SK-N-SH (cell line): ENCODE measurements around the gene GNAL. TPM values are rescaled to one million over a fixed set of nuclear protein-coding genes. Genes with fewer than 3 reads are reported as not detected.

Experiments used
- CTCF ChIA-PET: fragments of 300-600, 350-600 bp; formaldehyde crosslinking; extraction: SDS; loops from one replicate; lab custom pipeline; 2021; lab: Yijun Ruan, JAX
- POLR2A ChIA-PET: fragments of 350-600 bp; sonication (Branson Sonifier 250); formaldehyde crosslinking; extraction: SDS; loops from one replicate; lab custom pipeline; 2020; ENCODE audit warnings: antibody characterized with exemption, inconsistent platforms; lab: Yijun Ruan, JAX
- DNase-seq: peaks from one replicate; pipeline ENCODE4 v3.0.0; 2012
- H2AFZ ChIP-seq: fragments of 200-600 bp; sonication (generic); 2 replicates; pipeline ENCODE4 v1.8.1; 2016; ENCODE audit warnings: antibody characterized with exemption, mild to moderate bottlenecking, low read depth
- H3F3A ChIP-seq: fragments of 200-600 bp; sonication (generic); replicated peaks from 2 replicates; pipeline ENCODE3; 2016; ENCODE audit warnings: antibody characterized with exemption, mild to moderate bottlenecking; ENCODE audit not compliant: insufficient read depth
- H3K27ac ChIP-seq, 2 experiments: fragments of 200-500 bp in 1 of 2; fragments of 200-600 bp in 1 of 2; sonication (Bioruptor generic) in 1 of 2; sonication (generic), shearing (Covaris generic) in 1 of 2; 2 replicates each; pipeline versions ENCODE4 v1.5.1 to v1.6.1; 2014 to 2016; ENCODE audit warnings: low read depth in 2 of 2, inconsistent platforms in 1 of 2, low read length in 1 of 2, mild to moderate bottlenecking in 1 of 2, mixed read lengths in 1 of 2
- H3K27me3 ChIP-seq: fragments of 200-600 bp; sonication (generic), shearing (Covaris generic); 2 replicates; pipeline ENCODE4 v1.6.1; 2016; ENCODE audit warnings: mixed run types; ENCODE audit not compliant: insufficient read depth
- H3K36me3 ChIP-seq, 2 experiments: fragments of 200-500 bp in 1 of 2; fragments of 200-600 bp in 1 of 2; sonication (Bioruptor generic) in 1 of 2; sonication (generic) in 1 of 2; replicated peaks in 1 of 2; 2 replicates each; pipeline versions ENCODE3 to v1.5.1; 2014 to 2016; ENCODE audit warnings: low read length in 1 of 2, mild to moderate bottlenecking in 1 of 2; ENCODE audit not compliant: insufficient read depth in 2 of 2, control insufficient read depth in 1 of 2
- H3K4me1 ChIP-seq, 2 experiments: fragments of 200-500 bp in 1 of 2; fragments of 200-600 bp in 1 of 2; sonication (Bioruptor generic) in 1 of 2; sonication (generic), shearing (Covaris generic) in 1 of 2; 2 replicates each; pipeline versions ENCODE4 v1.5.1 to v1.6.1; 2014 to 2016; ENCODE audit warnings: low read depth in 1 of 2, low read length in 1 of 2, mixed run types in 1 of 2; ENCODE audit not compliant: insufficient read depth in 2 of 2, control insufficient read depth in 1 of 2
- H3K4me2 ChIP-seq: fragments of 200-600 bp; sonication (generic), shearing (Covaris generic); 2 replicates; pipeline ENCODE4 v1.6.1; 2017; ENCODE audit warnings: mixed run types
- H3K4me3 ChIP-seq, 2 experiments: fragments of 200-500 bp in 1 of 2; fragments of 200-600 bp in 1 of 2; sonication (Bioruptor generic) in 1 of 2; sonication (generic), shearing (Covaris generic) in 1 of 2; 2 replicates each; pipeline versions ENCODE4 v1.5.1 to v1.8.1; 2014 to 2016; ENCODE audit warnings: low read depth in 2 of 2, inconsistent platforms in 1 of 2, low read length in 1 of 2, mild to moderate bottlenecking in 1 of 2, mixed read lengths in 1 of 2, moderate library complexity in 1 of 2
- H3K79me2 ChIP-seq: fragments of 200-600 bp; sonication (generic); 2 replicates; pipeline ENCODE4 v1.8.1; 2017; ENCODE audit warnings: mild to moderate bottlenecking; ENCODE audit not compliant: insufficient read depth
- H3K9ac ChIP-seq: fragments of 200-600 bp; sonication (generic); 2 replicates; pipeline ENCODE4 v1.6.1; 2017; ENCODE audit warnings: mixed run types
- H3K9me2 ChIP-seq: fragments of 200-600 bp; sonication (generic); 2 replicates; pipeline ENCODE4 v1.6.1; 2017; ENCODE audit warnings: mixed run types
- H3K9me3 ChIP-seq: fragments of 200-600 bp; sonication (generic); 2 replicates; pipeline ENCODE4 v1.6.1; 2017; ENCODE audit warnings: mixed run types, mild to moderate bottlenecking, moderate library complexity
- H4K20me1 ChIP-seq: fragments of 200-600 bp; sonication (generic); 2 replicates; pipeline ENCODE4 v1.6.1; 2017; ENCODE audit warnings: mild to moderate bottlenecking, mixed run types; ENCODE audit not compliant: insufficient read depth
- CHD2 ChIP-seq: fragments of 150-350 bp; IDR thresholded peaks from 2 replicates; pipeline ENCODE4 v1.6.1; 2018; ENCODE audit warnings: low read length; ENCODE audit not compliant: partially characterized antibody
- EP300 ChIP-seq, 2 experiments: IDR thresholded peaks; 2 replicates each; pipeline versions ENCODE4 v1.4.0 to v1.6.1; 2012; ENCODE audit warnings: borderline replicate concordance in 1 of 2, low read depth in 1 of 2, low read length in 1 of 2
- GABPA ChIP-seq: IDR thresholded peaks from 2 replicates; pipeline ENCODE4 v1.4.0; 2012; ENCODE audit warnings: low read depth, mild to moderate bottlenecking
- GATA2 ChIP-seq: sonication (generic); formaldehyde crosslinking; IDR thresholded peaks from 2 replicates; pipeline ENCODE4 v1.5.0; 2020; ENCODE audit warnings: mild to moderate bottlenecking, missing genetic modification reagents
- IRF3 ChIP-seq: fragments of 150-350 bp; IDR thresholded peaks from 2 replicates; pipeline ENCODE4 v1.6.1; 2016; ENCODE audit warnings: mild to moderate bottlenecking, low read depth, low read length
- JUND ChIP-seq: IDR thresholded peaks from 2 replicates; pipeline ENCODE4 v1.4.0; 2012
- MXI1 ChIP-seq: IDR thresholded peaks from 2 replicates; pipeline ENCODE4 v1.6.1; 2012; ENCODE audit warnings: mild to moderate bottlenecking, low read depth, low read length, improper control_type of control experiment
- NFIC ChIP-seq: IDR thresholded peaks from 2 replicates; pipeline ENCODE4 v1.4.0; 2012; ENCODE audit warnings: borderline replicate concordance
- NRF1 ChIP-seq: IDR thresholded peaks from 2 replicates; pipeline ENCODE4 v1.6.1; 2012; ENCODE audit warnings: low read depth, mild to moderate bottlenecking, low read length
- PBX3 ChIP-seq: IDR thresholded peaks from 2 replicates; pipeline ENCODE4; 2012
- RAD21 ChIP-seq: IDR thresholded peaks from 2 replicates; pipeline ENCODE4 v1.6.1; 2012; ENCODE audit warnings: mild to moderate bottlenecking, low read length
- RCOR1 ChIP-seq: fragments of 150-350 bp; IDR thresholded peaks from 2 replicates; pipeline ENCODE4 v1.6.1; 2017; ENCODE audit warnings: antibody characterized with exemption, low read length
- REST ChIP-seq: IDR thresholded peaks from 2 replicates; pipeline ENCODE4 v1.6.1; 2012; ENCODE audit warnings: mild to moderate bottlenecking, low read depth, low read length, moderate library complexity
- SMC3 ChIP-seq: IDR thresholded peaks from 2 replicates; pipeline ENCODE4 v1.6.1; 2012; ENCODE audit warnings: low read depth, low read length, improper control_type of control experiment
- TEAD4 ChIP-seq: IDR thresholded peaks from 2 replicates; pipeline ENCODE4 v1.4.0; 2012; ENCODE audit warnings: mild to moderate bottlenecking, borderline replicate concordance; ENCODE audit not compliant: insufficient read depth
- YY1 ChIP-seq: IDR thresholded peaks from 2 replicates; pipeline ENCODE4 v1.4.0; 2012; ENCODE audit warnings: low read depth, mild to moderate bottlenecking
- ZBTB33 ChIP-seq: IDR thresholded peaks from 2 replicates; pipeline ENCODE4 v1.4.0; 2012; ENCODE audit warnings: low read depth, borderline replicate concordance
- WGBS: methylation state at CpG from one replicate; pipeline ENCODE4 v1.1.6; 2017; ENCODE audit warnings: low lambda C conversion rate; 5-methylcytosine and 5-hydroxymethylcytosine counted together
- polyA plus RNA-seq, 3 experiments: library from polyadenylated mRNA; depleted of rRNA; stranded (reverse); fragments of >200 nt; gene quantifications; 2 replicates each; pipeline ENCODE4 v1.2.3, GENCODE V29; 2012
- TF ChIP-seq, protein P1 (sequence below): IDR thresholded peaks from 2 replicates; pipeline ENCODE4 v1.4.0; 2012; ENCODE audit warnings: low read depth, borderline replicate concordance
- TF ChIP-seq, protein P2 (sequence below): fragments of 200-600 bp; sonication (generic); IDR thresholded peaks from 2 replicates; pipeline ENCODE4 v1.6.1; 2017; ENCODE audit warnings: antibody characterized with exemption, mild to moderate bottlenecking, moderate library complexity

Gene GNAL
- polyA plus RNA-seq, 1 of the 3 experiments (the other 2 are of a cell fraction) = 0.13 TPM

DNA sequence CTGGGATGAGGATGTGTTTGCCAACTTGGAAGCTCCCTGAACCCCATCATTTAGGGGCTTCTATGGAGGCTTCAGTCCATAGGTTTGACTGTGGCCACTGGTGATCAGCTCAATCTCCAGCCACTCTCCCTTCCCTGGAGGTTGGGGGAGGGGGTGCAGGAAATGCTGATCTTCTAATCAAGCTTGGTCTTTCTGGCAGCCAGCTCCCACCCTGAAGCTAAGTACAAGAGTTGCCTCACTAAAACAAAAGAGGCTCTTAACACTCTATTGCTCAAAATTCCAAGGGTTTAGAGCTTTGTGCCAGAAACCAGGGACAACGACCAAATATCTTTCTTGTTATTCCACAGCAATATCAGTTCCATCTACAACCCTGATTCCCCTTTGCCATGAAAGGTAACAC lies 238.4 kb downstream of the GNAL start:
- no peaks in the 10 kb centered on the region for H3K9me3 ChIP-seq
- no peak overlapping the region for H3K9ac ChIP-seq
- no peak overlapping the region for H3K4me2 ChIP-seq
- H3K79me2 ChIP-seq = no peaks in the 10 kb centered on the region
- H3K9me2 ChIP-seq = no peaks in the 10 kb centered on the region
- no peaks in the 10 kb centered on the region for H3K4me1 ChIP-seq
- no peaks in the 10 kb centered on the region for H4K20me1 ChIP-seq
- H3K27ac ChIP-seq = no peak overlapping the region
- no peaks in the 10 kb centered on the region for H3F3A ChIP-seq
- no peaks in the 10 kb centered on the region for H3K36me3 ChIP-seq
- POLR2A ChIA-PET = no interaction called here
- H3K27me3 ChIP-seq = peaks cover 57% of the 10 kb centered on the region
- H3K4me3 ChIP-seq = no peak overlapping the region
- 14% methylated on average over 1 of the region's 1 CpG for WGBS
- DNase-seq = no peak
- H2AFZ ChIP-seq = no peak overlapping the region
- TF ChIP-seq GATA2 (no peak), PBX3 (no peak), RAD21 (no peak), GABPA (no peak), NRF1 (no peak), NFIC (no peak), ZBTB33 (no peak), YY1 (no peak), SMC3 (no peak), RCOR1 (no peak), CHD2 (no peak), EP300 (IDR thresholded peaks at IDR 0.05; ENCODE audit: borderline replicate concordance in 1 of 2, low read depth in 1 of 2, low read length in 1 of 2) (no peak), MXI1 (no peak), IRF3 (no peak), JUND (no peak), TEAD4 (no peak), REST (no peak)
- TF ChIP-seq, protein P1, sequence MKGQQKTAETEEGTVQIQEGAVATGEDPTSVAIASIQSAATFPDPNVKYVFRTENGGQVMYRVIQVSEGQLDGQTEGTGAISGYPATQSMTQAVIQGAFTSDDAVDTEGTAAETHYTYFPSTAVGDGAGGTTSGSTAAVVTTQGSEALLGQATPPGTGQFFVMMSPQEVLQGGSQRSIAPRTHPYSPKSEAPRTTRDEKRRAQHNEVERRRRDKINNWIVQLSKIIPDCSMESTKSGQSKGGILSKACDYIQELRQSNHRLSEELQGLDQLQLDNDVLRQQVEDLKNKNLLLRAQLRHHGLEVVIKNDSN = no peak
- TF ChIP-seq, protein P2, sequence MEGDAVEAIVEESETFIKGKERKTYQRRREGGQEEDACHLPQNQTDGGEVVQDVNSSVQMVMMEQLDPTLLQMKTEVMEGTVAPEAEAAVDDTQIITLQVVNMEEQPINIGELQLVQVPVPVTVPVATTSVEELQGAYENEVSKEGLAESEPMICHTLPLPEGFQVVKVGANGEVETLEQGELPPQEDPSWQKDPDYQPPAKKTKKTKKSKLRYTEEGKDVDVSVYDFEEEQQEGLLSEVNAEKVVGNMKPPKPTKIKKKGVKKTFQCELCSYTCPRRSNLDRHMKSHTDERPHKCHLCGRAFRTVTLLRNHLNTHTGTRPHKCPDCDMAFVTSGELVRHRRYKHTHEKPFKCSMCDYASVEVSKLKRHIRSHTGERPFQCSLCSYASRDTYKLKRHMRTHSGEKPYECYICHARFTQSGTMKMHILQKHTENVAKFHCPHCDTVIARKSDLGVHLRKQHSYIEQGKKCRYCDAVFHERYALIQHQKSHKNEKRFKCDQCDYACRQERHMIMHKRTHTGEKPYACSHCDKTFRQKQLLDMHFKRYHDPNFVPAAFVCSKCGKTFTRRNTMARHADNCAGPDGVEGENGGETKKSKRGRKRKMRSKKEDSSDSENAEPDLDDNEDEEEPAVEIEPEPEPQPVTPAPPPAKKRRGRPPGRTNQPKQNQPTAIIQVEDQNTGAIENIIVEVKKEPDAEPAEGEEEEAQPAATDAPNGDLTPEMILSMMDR = no peak
- TF ChIP-seq, all 33 proteins: peak for 0
- CTCF ChIA-PET = interaction anchor here (2.5 kb wide), 1 partner anchor 10 kb away, joined by 9 read pairs; no protein-coding TSS in a partner anchor
